ENCODE results near the gene VAV3.

DNA sequence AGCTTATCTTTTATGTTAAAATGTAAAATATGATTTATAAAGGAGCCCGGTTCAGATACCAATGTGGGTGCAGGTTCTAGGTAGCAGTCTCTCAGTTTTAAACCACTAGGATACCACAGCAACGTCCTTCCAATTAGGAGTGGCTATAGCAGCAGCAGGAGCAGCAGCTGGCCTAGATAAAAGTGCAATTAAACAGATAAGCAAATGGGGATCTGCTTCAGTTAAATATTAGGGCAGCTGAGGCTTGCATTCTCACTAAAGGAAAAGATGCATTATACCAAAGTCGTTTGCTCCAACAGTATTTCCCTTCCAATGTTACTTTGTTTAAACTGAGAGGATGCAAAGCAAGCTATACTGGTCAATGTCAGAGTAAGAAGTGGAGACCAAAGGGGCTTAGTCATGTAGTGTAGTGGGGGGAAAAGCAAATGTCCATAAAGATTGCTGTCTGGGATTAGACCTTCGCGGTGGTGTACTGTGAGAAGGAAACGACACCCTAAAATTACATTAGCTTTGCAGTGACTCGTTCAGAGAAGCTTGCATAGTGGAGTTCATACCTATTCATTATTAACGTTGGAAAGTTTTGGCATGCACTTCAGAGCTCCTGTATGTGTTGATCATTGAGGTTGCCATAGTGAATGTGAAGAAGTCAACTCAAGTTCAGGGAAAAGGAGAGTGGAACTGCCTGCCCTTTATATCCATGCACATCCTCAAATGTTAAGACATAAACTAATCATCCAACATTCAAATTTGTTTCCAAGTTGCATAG is 272.2 kb downstream of the VAV3 start:
- TF ChIP-seq CTCF (IDR thresholded peaks at IDR 0.05; ENCODE audit: control extremely low read depth in 1 of 3, insufficient read depth in 1 of 3, low read depth in 1 of 3, low read length in 3 of 3) = no peak
- TF ChIP-seq EZH2 (IDR thresholded peaks at IDR 0.05; ENCODE audit: low read depth, low read length, severe bottlenecking) = no peak
- TF ChIP-seq, protein P1, sequence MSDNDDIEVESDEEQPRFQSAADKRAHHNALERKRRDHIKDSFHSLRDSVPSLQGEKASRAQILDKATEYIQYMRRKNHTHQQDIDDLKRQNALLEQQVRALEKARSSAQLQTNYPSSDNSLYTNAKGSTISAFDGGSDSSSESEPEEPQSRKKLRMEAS (IDR thresholded peaks at IDR 0.05) = no peak
- no peak for TF ChIP-seq KDM1A (IDR thresholded peaks at IDR 0.05; ENCODE audit: borderline replicate concordance, low read length)
- TF ChIP-seq ASH2L (IDR thresholded peaks at IDR 0.05; ENCODE audit: low read length) = no peak
- TF ChIP-seq E2F6 (IDR thresholded peaks at IDR 0.05) = no peak
- no peak for TF ChIP-seq POLR2A (IDR thresholded peaks at IDR 0.05; ENCODE audit: control extremely low read depth in 1 of 2, low read depth in 2 of 2, low read length in 2 of 2)
- no peak for TF ChIP-seq EP300 (IDR thresholded peaks at IDR 0.05; ENCODE audit: borderline replicate concordance in 1 of 2, low read depth in 2 of 2, low read length in 2 of 2)
- TF ChIP-seq TCF12 (IDR thresholded peaks at IDR 0.05; ENCODE audit: low read depth, low read length) = no peak
- no peak for TF ChIP-seq POLR2AphosphoS5 (IDR thresholded peaks at IDR 0.05; ENCODE audit: low read depth, low read length)
- no peak for TF ChIP-seq RAD21 (IDR thresholded peaks at IDR 0.05 in 1 of 2, conservative IDR thresholded peaks at IDR 0.05 in 1 of 2; ENCODE audit: low read depth in 2 of 2, low read length in 2 of 2)
- TF ChIP-seq TEAD4 (IDR thresholded peaks at IDR 0.05; ENCODE audit: low read depth, low read length) = no peak
- no peak for TF ChIP-seq CREB1 (IDR thresholded peaks at IDR 0.05)
- TF ChIP-seq JUN (IDR thresholded peaks at IDR 0.05; ENCODE audit: low read depth, low read length) = no peak
